HG03064 (cell line): Measurements from ENCODE around the gene RASL10A.
A peak's percentile ranks its signal among the peaks of the same experiment; 100 is the strongest.

Source experiments
- ATAC-seq: cut with Tn5 transposase; IDR thresholded peaks from one replicate; pipeline ENCODE4 v1.9.1; 2021; ENCODE audit warnings: low read depth; ENCODE audit not compliant: unreplicated experiment

RASL10A gene

GRCh38 chr22:29272624-29273023, 42.9 kb downstream of the RASL10A start:
- ATAC-seq: no peak

DNA sequence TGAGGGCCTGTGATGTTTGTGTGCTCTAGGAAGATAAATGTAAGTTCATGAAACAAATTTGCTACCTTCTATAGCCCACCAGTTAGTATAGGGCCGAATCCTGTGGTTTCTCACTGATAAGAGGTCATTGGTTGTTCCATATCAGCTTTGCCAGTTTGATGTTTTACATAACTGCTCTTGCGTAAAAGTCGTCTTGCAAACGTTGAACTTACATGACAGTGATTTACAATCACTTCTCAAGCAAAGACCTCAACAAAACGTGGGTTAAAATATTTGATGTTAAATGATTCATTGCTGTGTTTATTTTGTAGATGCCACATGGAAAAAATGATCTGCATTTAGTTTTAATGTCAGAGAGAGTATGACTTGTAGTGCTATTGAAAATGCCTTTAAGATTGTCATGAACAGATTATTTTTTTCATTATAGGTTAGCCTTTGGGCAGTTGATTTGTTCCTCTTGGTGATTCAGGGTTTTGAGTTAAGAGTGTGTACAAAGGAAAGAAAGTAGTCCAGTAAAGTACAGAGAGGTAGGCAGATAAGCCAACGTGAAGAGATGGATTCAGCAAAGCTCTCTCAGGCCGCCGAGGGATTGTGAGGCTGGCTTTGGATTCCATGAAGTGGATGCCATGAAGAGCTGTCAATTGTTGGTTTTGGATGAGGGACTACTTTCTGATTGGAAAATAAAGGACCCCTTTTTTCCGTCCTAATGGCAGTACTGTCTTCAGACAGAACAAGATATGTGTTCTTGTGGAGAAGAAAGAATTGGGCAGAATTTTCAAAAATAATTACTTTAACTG, 44.8 kb downstream of the RASL10A start:
- ATAC-seq: no peak

GRCh38 chr22:29269731-29270474, 45.6 kb downstream of the RASL10A start:
- no peak for ATAC-seq

DNA sequence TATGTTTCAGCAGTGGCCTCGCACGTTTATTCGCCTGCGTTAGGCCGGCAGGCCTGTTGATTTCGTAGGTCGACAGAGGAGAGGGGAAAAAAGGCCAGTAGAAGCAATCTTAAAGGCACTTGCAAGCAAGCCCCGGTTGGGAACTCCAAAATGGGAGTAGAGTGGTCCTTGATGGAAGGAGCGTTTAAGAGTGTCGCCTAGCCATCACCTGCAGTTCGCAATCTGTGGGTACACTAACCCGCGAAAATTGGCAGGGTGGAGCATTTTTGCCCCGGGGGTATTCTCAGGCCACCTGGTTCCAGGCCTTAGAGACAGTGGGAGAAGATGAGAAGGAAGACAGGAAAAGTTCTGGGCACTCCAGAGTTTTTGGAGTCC, 46.3 kb downstream of the RASL10A start:
- no peak for ATAC-seq

DNA sequence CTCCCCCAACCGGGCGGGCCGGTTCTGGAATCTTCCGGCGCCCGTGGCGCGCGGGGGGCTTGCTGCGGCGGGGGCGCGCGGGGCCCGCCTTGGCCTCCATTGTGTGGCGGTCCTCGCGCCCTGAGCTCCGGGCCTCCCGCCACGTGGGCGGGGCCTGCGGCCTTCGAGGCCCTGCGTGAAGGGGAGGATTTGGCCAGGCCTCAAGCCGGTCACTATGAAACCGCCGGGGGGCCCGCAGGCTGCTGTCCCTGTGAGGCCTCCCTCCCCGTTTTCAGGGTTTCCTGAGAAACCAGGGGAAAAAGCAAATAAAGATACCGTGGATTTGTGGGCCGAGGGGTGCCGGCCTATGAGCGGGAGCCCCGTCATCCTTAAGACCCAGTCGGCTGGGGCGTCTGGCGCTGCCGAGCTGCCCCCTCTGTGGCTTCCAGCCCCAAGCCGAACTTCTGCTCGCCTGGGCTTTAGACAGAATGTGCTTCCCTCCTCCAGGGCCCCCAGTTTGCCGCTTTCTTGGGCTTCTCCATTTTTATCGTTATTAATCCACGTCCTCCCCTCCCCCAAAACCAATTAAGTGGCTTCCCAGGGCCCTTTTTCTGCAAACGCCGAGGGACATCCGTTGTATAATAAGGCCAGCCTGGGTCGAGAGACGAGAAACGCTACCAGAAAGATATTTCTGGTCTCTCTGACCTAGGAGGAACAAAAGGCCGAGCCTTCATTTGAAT, 46.8 kb downstream of the RASL10A start:
- no peak for ATAC-seq

DNA sequence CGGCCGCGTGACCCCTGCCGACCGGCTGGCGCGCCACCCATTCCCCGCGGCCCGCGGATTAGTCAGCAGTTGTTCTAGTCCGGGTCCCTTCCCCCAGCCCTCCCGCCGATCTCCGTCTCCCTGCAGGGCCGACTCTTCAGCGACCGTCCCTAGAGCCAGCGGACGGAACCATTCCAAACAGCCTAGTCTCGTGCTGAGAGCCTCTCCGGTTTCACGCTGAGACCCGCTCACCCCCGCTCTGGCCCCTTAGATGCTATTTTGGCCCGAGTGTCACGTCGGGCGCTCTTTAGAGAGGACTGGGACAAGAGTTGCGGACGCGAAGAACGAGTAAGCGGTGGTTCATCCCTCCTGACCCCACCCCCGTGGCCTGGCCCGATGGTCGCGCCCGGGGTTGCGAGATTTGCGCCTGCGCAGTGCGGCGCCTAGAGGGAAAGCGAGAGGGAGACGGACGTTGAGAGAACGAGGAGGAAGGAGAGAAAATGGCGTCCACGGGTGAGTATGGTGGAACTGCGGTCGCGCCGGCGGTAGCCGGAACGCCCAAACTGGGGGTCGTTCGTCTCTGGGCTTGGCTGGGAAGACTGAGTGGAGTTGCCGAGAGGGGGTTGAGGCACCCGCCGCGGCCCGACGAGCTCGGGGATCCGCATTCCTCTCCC, 47.5 kb downstream of the RASL10A start, which contains the start of the genes EWSR1 and RHBDD3:
EWSR1 (plus strand) TSS at position 411 of the 653 bp plus-strand sequence; CDS start at position 480, 69 bp downstream.
RHBDD3 (minus strand) TSS at position 124 of the 653 bp plus-strand sequence. CDS start 2,355 bp downstream, outside the sequence.
- peak; percentile 53 for ATAC-seq

DNA sequence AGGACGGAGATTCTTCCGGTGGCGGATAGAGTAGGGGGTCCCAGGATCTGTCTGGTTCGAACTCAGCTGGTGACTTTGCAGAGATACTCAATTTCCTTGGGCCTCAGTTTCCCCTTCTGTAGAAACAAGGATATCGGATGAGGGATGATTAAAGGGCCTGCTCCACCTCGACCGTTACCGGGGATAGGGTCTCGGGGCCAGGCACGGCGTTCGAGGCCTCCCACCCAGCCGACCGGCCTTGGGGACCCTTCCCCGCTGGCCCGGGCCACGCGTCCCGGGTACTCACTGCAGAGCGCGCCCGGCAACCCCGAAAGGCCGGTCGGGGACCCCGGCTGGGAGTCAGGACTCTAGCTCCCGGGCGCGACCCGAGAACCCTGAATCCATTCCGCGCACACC, 48.0 kb downstream of the RASL10A start:
- ATAC-seq: peak; percentile 25

DNA sequence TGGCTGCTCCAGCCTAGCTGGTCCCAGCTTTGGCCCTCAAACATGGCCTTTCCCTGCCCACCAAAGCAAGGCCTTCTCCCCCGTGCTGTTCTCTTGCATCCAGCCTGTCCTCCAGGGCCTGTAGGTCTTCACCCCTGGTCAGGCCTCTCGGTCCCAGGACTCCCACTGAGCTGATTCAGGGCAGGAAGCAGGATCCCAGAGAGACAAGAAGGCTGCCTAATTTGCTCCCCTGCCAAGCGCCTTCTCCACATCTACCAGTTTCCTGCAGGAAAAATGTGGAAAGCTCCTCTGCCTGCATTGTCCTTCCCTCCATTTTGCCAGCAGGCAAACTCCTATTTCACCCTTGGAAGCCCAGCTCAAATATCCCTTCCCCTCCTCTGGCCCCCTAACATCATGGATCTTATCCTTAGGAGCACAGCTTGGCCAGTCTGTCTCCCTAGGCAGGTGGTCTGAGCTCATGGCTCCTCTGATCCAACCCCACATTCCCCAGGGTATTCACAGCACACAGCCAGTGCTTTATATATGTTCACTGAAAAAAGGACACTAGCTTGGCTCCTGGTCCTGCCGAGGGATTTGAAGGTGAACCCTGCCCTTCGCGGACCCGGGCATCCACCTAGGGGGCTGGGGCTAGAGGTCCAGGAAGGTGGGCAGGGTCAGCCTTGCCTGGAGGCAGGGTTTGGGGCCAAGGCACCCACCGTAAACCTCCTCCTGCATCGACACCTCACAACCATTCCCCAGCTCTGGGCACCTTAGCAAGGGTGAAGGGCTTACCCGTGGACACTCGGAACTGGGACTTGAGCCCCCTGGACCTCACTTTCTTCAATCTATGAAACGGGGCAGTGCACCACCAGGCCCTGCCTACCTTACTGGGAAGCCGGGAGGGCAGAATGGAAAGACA, 48.7 kb downstream of the RASL10A start:
- ATAC-seq: no peak

DNA sequence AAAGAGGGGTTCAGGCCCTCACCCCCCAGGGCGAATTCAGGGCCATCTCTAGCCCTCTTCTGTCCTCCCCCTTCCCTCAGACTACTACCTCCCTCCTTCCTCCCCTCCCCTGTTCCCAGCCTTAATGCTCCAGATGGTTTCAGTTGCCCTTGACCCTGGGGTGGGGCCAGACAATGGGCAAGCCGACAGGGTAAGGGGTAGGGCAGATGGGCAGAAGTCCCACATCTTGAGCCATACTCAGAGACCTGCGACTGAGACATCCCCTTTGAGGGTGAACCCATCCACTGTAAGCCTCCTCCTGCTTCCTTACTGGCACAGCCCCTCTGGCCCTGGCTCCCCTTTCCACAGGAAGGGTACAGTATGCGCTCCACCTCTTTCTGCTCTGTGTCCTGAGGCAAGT, 49.6 kb downstream of the RASL10A start:
- no peak for ATAC-seq

GRCh38 chr22:29265305-29265704, 50.2 kb downstream of the RASL10A start:
- ATAC-seq: no peak

DNA sequence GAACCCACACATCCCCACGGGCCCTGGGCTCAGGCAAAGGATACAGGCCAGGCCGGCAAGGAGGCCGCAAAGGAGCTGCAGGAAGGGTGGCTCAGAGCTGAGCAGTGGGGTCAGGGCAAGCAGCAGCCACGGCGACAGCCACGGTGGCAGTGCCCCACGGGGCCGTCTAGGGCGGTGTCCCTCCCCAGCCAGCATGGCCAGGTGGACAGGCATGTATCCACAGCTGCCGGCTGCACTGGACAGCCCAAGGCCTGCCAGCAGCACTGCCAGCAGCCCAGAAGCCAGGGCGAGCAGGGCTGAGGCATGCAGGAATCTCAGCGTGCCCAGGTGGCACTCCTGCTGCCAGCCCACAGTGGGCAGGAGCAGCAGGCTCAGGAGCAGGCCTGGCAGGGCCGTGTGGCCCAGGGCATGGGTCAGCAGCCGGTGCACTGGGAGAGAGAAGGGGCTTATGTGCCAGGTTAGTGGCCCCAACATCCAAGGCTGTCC, 51.7 kb downstream of the RASL10A start:
- no peak for ATAC-seq
